Ecto neural progenitor cell (in vitro differentiated cells): ENCODE measurements around the gene WDR37.

Source experiments
- DNase-seq: peaks from one replicate; pipeline ENCODE4 v3.0.0-alpha.2; 2018; ENCODE audit warnings: low spot score

WDR37 gene

GRCh38 chr10:1169981-1170866, 114.0 kb downstream of the WDR37 start:
- no peak for DNase-seq

GRCh38 chr10:1170867-1171180, 114.6 kb downstream of the WDR37 start:
- no peak for DNase-seq

GRCh38 chr10:1171182-1171581, 115.0 kb downstream of the WDR37 start:
- no peak for DNase-seq

- no peak for DNase-seq
Observed at GRCh38 chr10:1171586-1171985, 115.4 kb downstream of the WDR37 start.

DNA sequence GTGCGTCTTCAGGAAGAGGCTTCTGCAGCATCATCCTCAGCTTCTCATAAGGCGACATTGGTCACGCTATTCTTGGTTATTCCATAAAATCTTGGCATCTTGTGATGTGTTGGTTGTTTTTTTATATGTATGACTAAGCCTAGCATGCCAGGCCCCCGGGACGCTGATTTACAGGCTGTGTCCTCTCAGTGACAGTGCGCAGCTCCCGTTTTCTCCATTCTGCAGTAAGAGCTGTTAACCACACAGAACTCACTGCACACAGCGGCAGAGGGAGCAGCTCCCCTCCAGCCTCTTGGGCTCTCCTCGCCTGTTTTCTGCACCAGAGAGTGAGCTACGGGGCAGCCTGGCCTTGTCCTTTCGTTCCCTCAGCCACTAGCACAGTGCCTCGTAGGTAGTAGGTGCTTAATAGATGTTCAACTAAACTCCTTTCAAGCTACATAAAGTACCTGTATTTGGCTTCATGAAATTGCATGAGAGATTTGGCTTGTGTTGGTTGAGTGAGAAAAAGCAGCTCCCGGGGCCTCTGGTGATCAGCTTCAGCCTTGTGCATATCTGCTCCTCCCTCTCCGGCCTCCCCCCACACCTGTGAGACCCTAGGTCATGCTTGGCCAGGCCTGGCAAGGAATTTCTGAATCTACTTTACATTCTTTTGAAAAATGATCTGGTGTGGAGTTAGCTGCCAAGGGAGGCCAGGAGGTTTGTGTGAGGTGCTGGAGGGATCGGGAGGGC, 116.2 kb downstream of the WDR37 start:
- DNase-seq = no peak

DNA sequence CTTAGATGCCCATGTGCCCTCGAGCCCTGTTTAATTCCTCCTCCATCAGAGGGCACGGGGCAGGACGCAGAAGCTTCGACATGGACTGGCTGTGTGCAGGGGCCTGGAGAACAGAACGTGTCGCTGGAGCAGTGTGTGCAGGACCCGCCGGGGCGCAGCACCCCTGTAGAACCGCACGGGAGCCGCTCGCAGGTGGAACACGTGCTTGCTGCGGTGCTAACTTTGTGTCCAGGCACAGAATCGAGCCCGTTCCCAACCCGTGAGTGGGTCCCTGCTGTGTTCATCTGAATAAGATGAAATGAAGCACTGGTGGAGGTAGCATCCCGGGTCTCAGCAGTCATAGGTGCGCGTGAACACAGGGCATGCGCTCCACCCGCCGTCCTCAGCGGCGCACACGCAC, 116.9 kb downstream of the WDR37 start:
- no peak for DNase-seq

DNA sequence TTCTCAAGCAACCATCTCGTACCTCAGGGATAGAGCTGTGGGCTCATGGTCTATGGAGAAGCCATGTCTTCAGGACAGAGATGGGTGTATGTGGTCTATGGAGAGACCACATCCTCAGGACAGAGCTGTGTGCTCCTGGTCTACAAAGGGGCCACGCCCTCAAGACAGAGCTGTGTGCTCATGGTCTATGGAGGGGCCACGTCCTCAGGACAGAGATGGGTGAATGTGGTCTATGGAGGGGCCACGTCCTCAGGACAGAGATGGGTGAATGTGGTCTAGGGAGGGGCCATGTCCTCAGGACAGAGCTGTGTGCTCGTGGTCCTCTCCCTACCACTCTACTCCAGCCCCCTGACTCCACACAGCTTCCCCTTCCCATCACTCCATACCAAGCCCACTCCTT, 117.8 kb downstream of the WDR37 start:
- DNase-seq = no peak

DNA sequence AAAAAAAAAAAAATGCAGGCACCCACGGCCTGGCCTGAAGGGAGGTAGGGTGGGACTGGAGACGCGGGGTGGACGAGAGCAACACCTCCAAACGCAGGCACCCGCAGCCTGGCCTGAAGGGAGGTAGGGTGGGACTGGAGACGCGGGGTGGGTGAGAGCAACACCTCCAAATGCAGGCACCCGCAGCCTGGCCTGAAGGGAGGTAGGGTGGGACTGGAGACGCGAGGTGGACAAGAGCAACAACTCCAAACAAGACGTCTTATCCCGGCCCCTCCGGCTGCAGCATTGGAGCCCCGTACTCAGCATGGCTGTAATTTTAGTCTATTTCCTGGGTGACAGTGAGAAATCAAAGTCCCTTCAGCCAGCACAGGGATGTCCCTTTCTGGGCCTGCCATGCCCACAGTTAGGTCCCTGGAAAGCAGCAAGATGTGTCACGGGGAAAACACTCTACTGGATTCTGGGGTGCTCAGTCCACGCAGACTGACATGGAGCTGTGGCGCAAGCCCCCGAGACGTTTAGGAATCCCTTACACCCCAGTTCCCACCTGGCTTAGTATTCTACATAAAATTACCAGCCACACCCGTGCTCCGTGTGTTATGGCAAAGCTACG, 119.9 kb downstream of the WDR37 start:
- DNase-seq = no peak

DNA sequence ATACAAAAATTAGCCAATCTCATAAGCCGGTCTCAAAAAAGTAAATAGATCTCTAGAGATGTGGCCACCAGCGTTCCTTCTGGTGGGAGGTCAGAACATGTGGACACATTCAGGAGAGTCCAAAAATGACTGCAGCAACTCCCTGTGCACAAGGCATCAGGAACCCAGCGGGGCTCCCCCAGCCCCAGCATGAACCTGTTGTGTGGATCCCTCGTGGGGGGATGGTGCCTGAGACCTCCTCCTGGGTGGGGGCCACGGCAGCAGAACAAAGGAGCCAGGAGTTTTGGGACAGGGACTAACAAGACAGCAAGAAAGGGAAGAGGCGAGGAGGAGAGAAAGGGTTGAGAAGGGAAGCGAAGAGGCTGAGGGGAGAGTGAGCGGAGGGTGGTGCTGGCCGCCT, 121.8 kb downstream of the WDR37 start:
- no peak for DNase-seq

DNA sequence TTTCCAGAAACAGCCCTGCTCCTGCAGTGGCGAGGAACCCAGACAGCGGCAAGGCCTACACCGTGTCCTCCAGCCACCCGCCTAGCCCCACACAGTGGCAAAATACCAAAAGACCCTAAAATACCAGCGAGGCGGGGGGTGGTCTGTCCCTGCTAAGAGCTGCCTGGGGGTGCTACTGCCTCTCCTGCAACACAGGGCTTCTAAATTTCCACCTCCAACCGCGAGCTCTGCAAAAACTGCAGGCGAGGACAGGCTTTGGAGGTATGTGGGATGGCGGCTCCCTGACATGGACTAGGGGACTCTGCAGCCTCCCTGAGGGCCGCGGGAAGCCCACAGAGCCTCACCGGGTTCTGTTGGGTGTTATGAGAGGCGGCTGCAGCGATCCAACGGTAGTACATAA, 122.3 kb downstream of the WDR37 start:
- DNase-seq = no peak

DNA sequence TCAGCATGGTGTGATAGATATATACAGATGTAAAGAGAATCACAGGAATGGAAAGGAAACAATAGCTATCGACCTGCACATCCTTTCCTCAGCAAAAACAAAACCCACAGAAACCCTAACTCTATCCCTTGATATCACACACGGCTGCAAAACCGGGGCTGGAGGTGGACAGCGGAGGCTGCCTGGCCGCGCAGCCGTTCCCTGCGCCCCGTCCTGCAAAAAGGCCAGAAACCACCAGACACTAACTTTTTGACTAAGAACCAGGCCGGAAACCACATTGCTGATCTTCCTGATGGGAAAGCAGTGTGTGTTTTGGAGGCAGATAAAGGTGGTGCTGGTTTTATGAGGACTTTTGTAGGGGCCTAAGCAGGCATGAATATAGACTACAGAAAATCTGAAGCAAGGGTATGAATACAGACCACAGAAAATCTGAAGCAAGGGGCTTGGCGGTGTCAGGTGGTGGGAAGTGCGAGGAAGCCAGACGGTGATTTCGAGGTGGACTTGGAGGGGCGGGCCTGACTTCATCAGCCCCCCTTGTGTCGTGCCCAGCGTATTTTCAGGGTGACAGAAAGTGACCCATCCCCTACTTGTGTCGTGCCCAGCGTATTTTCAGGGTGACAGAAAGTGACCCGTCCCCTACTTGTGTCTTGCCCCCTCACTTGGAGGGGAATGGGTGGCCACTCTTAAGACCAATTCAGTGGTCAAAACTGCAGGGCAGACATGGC, 123.3 kb downstream of the WDR37 start:
- no peak for DNase-seq

DNA sequence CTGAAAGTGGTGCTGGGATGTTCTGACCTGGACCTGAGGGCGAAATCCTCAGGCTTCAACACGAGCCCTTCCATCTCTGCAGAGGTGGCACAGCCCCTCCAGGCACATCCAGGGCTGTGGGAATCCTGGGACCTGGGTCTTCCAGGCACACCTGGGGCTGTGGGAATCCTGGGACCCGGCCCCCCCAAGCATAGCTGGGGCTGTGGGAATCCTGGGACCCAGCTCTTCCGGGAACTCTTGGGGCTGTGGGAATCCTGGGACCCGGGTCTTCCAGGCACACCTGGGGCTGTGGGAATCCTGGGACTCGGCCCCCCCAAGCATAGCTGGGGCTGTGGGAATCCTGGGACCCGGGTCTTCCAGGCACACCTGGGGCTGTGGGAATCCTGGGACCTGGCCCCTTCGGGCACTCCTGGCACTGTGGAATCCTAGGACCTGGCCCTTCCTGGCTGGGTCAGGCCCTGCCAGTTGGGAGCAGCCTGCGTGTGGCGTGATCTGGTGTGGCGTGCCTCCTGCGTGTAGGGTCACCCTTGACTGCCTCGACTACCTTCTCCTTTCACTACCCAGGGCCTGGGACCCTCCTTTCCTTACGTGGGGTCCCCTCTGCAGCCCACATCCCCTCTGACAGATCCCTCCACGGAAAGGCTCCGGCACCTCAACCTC, 124.0 kb downstream of the WDR37 start:
- no peak for DNase-seq

GRCh38 chr10:1180836-1181235, 124.7 kb downstream of the WDR37 start:
- DNase-seq = no peak
